Loucy (cell line): ENCODE results near the gene PHACTR1.

Experiments
- H2AFZ ChIP-seq: fragments of 200-600 bp; sonication (generic); 2 replicates; pipeline ENCODE4 v1.6.0; 2016; ENCODE audit warnings: antibody characterized with exemption, mild to moderate bottlenecking, low read length, moderate library complexity
- H3F3A ChIP-seq: fragments of 200-600 bp; 2 replicates; pipeline ENCODE4 v1.6.0; 2016; ENCODE audit warnings: antibody characterized with exemption, low read depth, mild to moderate bottlenecking
- H3K27me3 ChIP-seq: fragments of 200-600 bp; sonication (generic); 2 replicates; pipeline ENCODE4 v1.6.1; 2014; ENCODE audit warnings: low read length, mild to moderate bottlenecking; ENCODE audit not compliant: insufficient read depth, poor library complexity, severe bottlenecking
- H3K36me3 ChIP-seq: fragments of 200-600 bp; sonication (generic); 2 replicates; pipeline ENCODE4 v1.6.1; 2016; ENCODE audit warnings: low read length; ENCODE audit not compliant: insufficient read depth
- H3K4me1 ChIP-seq: fragments of 200-600 bp; sonication (generic); 2 replicates; pipeline ENCODE4 v1.5.1; 2014; ENCODE audit warnings: low read length, mild to moderate bottlenecking; ENCODE audit not compliant: insufficient read depth, poor library complexity, severe bottlenecking
- H3K4me2 ChIP-seq: fragments of 200-600 bp; sonication (generic); 2 replicates; pipeline ENCODE4 v1.6.0; 2014; ENCODE audit warnings: antibody characterized with exemption, low read length, low read depth, mild to moderate bottlenecking; ENCODE audit not compliant: poor library complexity, severe bottlenecking
- H3K4me3 ChIP-seq: fragments of 200-600 bp; sonication (generic); 2 replicates; pipeline ENCODE4 v1.5.1; 2014; ENCODE audit warnings: low read length, mild to moderate bottlenecking, mixed read lengths; ENCODE audit not compliant: poor library complexity, severe bottlenecking
- H3K79me2 ChIP-seq: fragments of 200-600 bp; sonication (generic); 2 replicates; pipeline ENCODE4 v1.6.1; 2014; ENCODE audit warnings: low read length; ENCODE audit not compliant: insufficient read depth
- H3K9ac ChIP-seq: fragments of 200-600 bp; sonication (generic); 2 replicates; pipeline ENCODE4 v1.6.0; 2014; ENCODE audit warnings: mild to moderate bottlenecking, low read depth, low read length, moderate library complexity; ENCODE audit not compliant: poor library complexity, severe bottlenecking
- H3K9me2 ChIP-seq: fragments of 200-600 bp; sonication (generic); replicated peaks from 2 replicates; pipeline ENCODE4 v1.6.1; 2016; ENCODE audit warnings: low read depth, low read length, mixed read lengths
- H3K9me3 ChIP-seq: fragments of 200-600 bp; sonication (generic); 2 replicates; pipeline ENCODE4 v1.6.1; 2014; ENCODE audit warnings: mild to moderate bottlenecking, antibody characterized with exemption, low read length, low read depth; ENCODE audit not compliant: insufficient read depth
- H4K20me1 ChIP-seq: fragments of 200-600 bp; sonication (generic); 2 replicates; pipeline ENCODE4 v1.6.0; 2014; ENCODE audit warnings: antibody characterized with exemption, low read length, mild to moderate bottlenecking; ENCODE audit not compliant: insufficient read depth, poor library complexity, severe bottlenecking
- CTCF ChIP-seq: fragments of 200-600 bp; sonication (generic); conservative IDR thresholded peaks from 2 replicates; pipeline ENCODE4 v1.5.1; 2014; ENCODE audit warnings: mild to moderate bottlenecking, antibody characterized with exemption, low read length
- EZH2phosphoT487 ChIP-seq: fragments of 200-600 bp; IDR thresholded peaks from 2 replicates; pipeline ENCODE4 v1.6.1; 2018; ENCODE audit warnings: antibody characterized with exemption, mild to moderate bottlenecking, moderate library complexity, borderline replicate concordance

The PHACTR1 gene

GRCh38 chr6:13012296-13012695 lies 295.7 kb downstream of the PHACTR1 start:
- no peaks in the 10 kb centered on the region for H3K36me3 ChIP-seq
- H3K9ac ChIP-seq, result no peak overlapping the region
- TF ChIP-seq CTCF (no peak), EZH2phosphoT487 (no peak)
- peaks cover under 1% of the 10 kb centered on the region for H3K4me1 ChIP-seq
- no peaks in the 10 kb centered on the region for H3K27me3 ChIP-seq
- no peaks in the 10 kb centered on the region for H3K9me3 ChIP-seq
- H4K20me1 ChIP-seq, result no peaks in the 10 kb centered on the region
- no peak overlapping the region for H3K4me2 ChIP-seq
- no peaks in the 10 kb centered on the region for H3K79me2 ChIP-seq
- no peak overlapping the region for H2AFZ ChIP-seq
- no peaks in the 10 kb centered on the region for H3F3A ChIP-seq
- H3K4me3 ChIP-seq, result no peak overlapping the region
- H3K9me2 ChIP-seq, result no peaks in the 10 kb centered on the region

DNA sequence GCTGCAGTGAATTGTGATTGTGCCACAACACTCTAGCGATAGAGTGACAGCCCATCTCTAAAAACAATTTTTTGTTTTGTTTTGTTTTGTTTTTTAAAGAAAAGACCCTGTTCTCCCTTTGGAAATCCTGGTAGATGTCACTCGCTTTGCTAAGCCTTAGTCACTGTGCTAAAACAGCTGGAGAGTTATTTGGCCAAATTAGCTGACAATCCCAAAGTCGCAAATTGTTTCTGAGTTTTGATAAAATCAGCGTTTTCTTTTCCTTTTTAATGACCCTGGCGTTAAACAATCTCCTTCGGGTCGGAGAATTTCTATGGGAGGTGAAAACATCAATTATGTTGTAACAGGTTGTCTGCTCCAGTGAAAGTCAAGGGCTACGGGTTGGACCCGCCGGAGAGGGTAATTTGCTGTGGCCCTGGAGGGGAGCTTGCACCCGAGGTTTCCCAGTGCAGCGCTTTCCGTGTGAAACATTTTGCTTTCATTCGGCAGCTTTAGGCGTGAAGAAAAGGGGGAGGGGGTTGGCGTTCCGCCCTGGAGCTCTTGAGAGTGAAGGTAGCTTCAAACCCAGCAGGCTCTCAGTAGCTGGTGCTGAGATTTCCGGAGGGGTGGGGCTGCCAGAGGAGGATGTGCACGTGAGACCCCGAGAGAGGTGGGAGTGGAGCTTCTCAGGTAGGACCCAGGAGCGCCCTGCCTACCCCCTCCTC lies 296.6 kb downstream of the PHACTR1 start:
- no peak overlapping the region for H3K9ac ChIP-seq
- H3K27me3 ChIP-seq, result no peaks in the 10 kb centered on the region
- no peaks in the 10 kb centered on the region for H3K4me1 ChIP-seq
- no peaks in the 10 kb centered on the region for H3K79me2 ChIP-seq
- H3K4me3 ChIP-seq, result no peak overlapping the region
- TF ChIP-seq CTCF (no peak), EZH2phosphoT487 (no peak)
- H3K36me3 ChIP-seq, result no peaks in the 10 kb centered on the region
- no peak overlapping the region for H3K4me2 ChIP-seq
- no peaks in the 10 kb centered on the region for H3K9me2 ChIP-seq
- no peaks in the 10 kb centered on the region for H3F3A ChIP-seq
- no peaks in the 10 kb centered on the region for H3K9me3 ChIP-seq
- no peak overlapping the region for H2AFZ ChIP-seq
- H4K20me1 ChIP-seq, result no peaks in the 10 kb centered on the region

DNA sequence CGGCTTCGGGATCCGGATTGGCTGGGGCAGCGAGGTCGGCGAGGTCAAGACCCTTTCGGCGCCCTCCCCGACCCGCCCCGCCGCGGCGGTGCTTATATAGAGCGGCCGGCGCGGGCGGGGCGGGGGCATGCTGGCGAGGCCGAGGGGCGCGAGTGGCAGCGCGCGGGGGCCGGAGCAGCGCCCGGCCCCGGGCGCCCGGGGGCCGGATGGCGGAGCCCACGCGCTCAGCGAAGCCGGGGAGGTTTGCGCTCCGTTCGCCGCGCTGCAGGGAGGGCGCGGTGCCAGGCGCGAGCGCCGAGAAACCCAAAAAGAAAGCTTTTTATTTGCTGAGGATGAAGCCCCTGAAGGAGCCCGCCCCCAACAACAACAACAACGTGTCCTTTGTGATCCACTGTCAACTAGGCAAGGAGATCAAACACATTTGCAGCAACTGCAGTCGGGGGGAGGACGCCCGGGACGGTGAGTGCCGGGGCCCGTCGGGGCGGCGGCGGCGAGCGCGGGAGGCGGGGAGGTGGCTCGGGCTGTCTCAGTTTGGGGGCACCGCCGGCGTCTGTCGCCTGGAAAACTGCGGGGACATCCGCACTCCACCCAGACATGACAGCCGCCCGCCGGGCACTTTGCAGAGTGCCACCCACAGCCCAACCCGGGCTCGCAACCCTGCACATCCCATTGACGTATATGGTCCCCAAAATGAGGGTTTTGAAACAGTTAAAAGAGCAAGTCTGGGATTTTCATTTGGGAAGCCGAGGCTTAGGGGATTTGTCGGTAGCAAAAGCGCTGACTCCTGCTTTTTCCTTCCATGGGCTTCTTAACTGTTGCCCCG lies 297.3 kb downstream of the PHACTR1 start:
- H3K4me1 ChIP-seq, result no peaks in the 10 kb centered on the region
- H3K9me2 ChIP-seq, result no peaks in the 10 kb centered on the region
- no peak overlapping the region for H3K9ac ChIP-seq
- H3K36me3 ChIP-seq, result no peaks in the 10 kb centered on the region
- H3K79me2 ChIP-seq, result no peaks in the 10 kb centered on the region
- no peaks in the 10 kb centered on the region for H4K20me1 ChIP-seq
- H2AFZ ChIP-seq, result no peak overlapping the region
- TF ChIP-seq CTCF (no peak), EZH2phosphoT487 (no peak)
- H3F3A ChIP-seq, result no peaks in the 10 kb centered on the region
- no peaks in the 10 kb centered on the region for H3K9me3 ChIP-seq
- H3K27me3 ChIP-seq, result no peaks in the 10 kb centered on the region
- no peak overlapping the region for H3K4me3 ChIP-seq
- H3K4me2 ChIP-seq, result no peak overlapping the region
